HepG2 (cell line): Measurements from ENCODE around the gene OR1E1. TPM values are rescaled to one million over a fixed set of nuclear protein-coding genes. Genes with fewer than 3 reads are reported as not detected.
"Not testable (repeated sequence)": the region's sequence is repeated elsewhere in the genome, so short reads cannot be mapped to it uniquely, and the experiment has no call there.

Source experiments
- ATAC-seq: fragments of 200-7000 bp; cut with Tn5 transposase; 3 replicates; pipeline ENCODE4 v1.9.1; 2020; ENCODE audit warnings: mild to moderate bottlenecking, moderate library complexity
- BruUV-seq: library from RNA; stranded (reverse); fragments of 400-500 nt; replicated peaks from 2 replicates; lab custom pipeline; 2021; lab: Mats Ljungman, UMichigan
- CTCF ChIA-PET: fragments of 300-600 bp; formaldehyde crosslinking; extraction: SDS; loops from one replicate; lab custom pipeline; 2021; ENCODE audit warnings: low total read pairs, inconsistent platforms, low intra/inter-chr PET ratio; lab: Yijun Ruan, JAX
- POLR2A ChIA-PET: fragments of 350-600 bp; sonication (Branson Sonifier 250); formaldehyde crosslinking; loops from one replicate; lab custom pipeline; 2020; ENCODE audit warnings: antibody characterized with exemption, inconsistent platforms; lab: Yijun Ruan, JAX
- DNase-seq: peaks from one replicate; pipeline ENCODE4 v3.0.0-alpha.2; 2015; ENCODE audit warnings: low spot score
- FAIRE-seq: peaks from 3 replicates; lab custom pipeline; 2011; peaks lifted over from hg19 to GRCh38; lab: Jason Lieb, UNC
- H2AFZ ChIP-seq: one replicate; pipeline ENCODE4 v1.6.1; 2011; ENCODE audit warnings: low read length, inconsistent platforms
- H3K27ac ChIP-seq: fragments of 300-600 bp; 3 replicates; pipeline ENCODE4 v1.8.0; 2011; ENCODE audit warnings: mixed run types, mild to moderate bottlenecking, mixed read lengths, low read length, inconsistent platforms; ENCODE audit not compliant: insufficient read depth; ENCODE audit errors: extremely low read length
- H3K27me3 ChIP-seq, 2 experiments: fragments of 200-600 bp in 1 of 2; 2 replicates in 1 of 2; 3 replicates in 1 of 2; pipeline versions ENCODE4 v1.6.0 to v1.8.0; 2011; ENCODE audit warnings: low read length in 2 of 2, mild to moderate bottlenecking in 2 of 2, moderate library complexity in 2 of 2, inconsistent platforms in 1 of 2; ENCODE audit not compliant: insufficient read depth in 2 of 2, control insufficient read depth in 1 of 2
- H3K36me3 ChIP-seq, 2 experiments: fragments of 200-600 bp in 1 of 2; replicated peaks in 1 of 2; 2 replicates in 1 of 2; 3 replicates in 1 of 2; pipeline versions ENCODE4 v1.5.1 to v1.8.0; 2011; ENCODE audit warnings: low read length in 2 of 2, inconsistent platforms in 1 of 2; ENCODE audit not compliant: insufficient read depth in 2 of 2, control insufficient read depth in 1 of 2
- H3K4me1 ChIP-seq: 2 replicates; pipeline ENCODE4 v1.5.1; 2012; ENCODE audit warnings: low read length, inconsistent platforms; ENCODE audit not compliant: insufficient read depth
- H3K4me2 ChIP-seq: 2 replicates; pipeline ENCODE4 v1.6.0; 2011; ENCODE audit warnings: low read depth, low read length, inconsistent platforms
- H3K4me3 ChIP-seq, 3 experiments: fragments of 200-600 bp in 1 of 3; sonication (generic), shearing (Covaris generic) in 1 of 3; replicated peaks in 1 of 3; 2 replicates each; pipeline ENCODE4 v1.5.1; 2011 to 2016; ENCODE audit warnings: low read length in 3 of 3, inconsistent platforms in 2 of 3, low read depth in 2 of 3, mild to moderate bottlenecking in 2 of 3, control low read depth in 1 of 3, mixed read lengths in 1 of 3; ENCODE audit not compliant: insufficient read depth in 1 of 3
- H3K79me2 ChIP-seq: one replicate; pipeline ENCODE4 v1.6.1; 2011; ENCODE audit warnings: low read length, inconsistent platforms; ENCODE audit not compliant: insufficient read depth
- H3K9ac ChIP-seq: 2 replicates; pipeline ENCODE4 v1.6.0; 2011; ENCODE audit warnings: mild to moderate bottlenecking, low read depth, low read length, inconsistent platforms; ENCODE audit not compliant: insufficient read depth
- H3K9me3 ChIP-seq: 2 replicates; pipeline ENCODE4 v1.5.1; 2012; ENCODE audit warnings: mild to moderate bottlenecking, low read length
- H4K20me1 ChIP-seq: 2 replicates; pipeline ENCODE4 v1.6.0; 2011; ENCODE audit warnings: inconsistent platforms, mild to moderate bottlenecking, low read length, moderate library complexity; ENCODE audit not compliant: insufficient read depth
- CREB3 ChIP-seq: sonication (generic); formaldehyde crosslinking; IDR thresholded peaks from 2 replicates; pipeline ENCODE4 v1.5.0; 2020; ENCODE audit warnings: missing genetic modification reagents
- MTERF4 ChIP-seq: sonication (generic); formaldehyde crosslinking; IDR thresholded peaks from 2 replicates; pipeline ENCODE4 v1.8.0; 2023; ENCODE audit warnings: mild to moderate bottlenecking, missing genetic modification reagents
- SP5 ChIP-seq: IDR thresholded peaks from 2 replicates; pipeline ENCODE4 v1.6.1; 2016; ENCODE audit warnings: low read depth, borderline replicate concordance
- ZBTB8A ChIP-seq: sonication (generic); formaldehyde crosslinking; IDR thresholded peaks from 2 replicates; pipeline ENCODE4 v1.4.0; 2020; ENCODE audit warnings: mild to moderate bottlenecking, low read depth, missing genetic modification reagents, borderline replicate concordance
- ZNF720 ChIP-seq: sonication (generic); formaldehyde crosslinking; IDR thresholded peaks from 2 replicates; pipeline ENCODE4 v1.4.0; 2020; ENCODE audit warnings: missing genetic modification reagents
- ZZZ3 ChIP-seq: sonication (generic); formaldehyde crosslinking; IDR thresholded peaks from 2 replicates; pipeline ENCODE4 v1.4.0; 2020; ENCODE audit warnings: missing genetic modification reagents, mild to moderate bottlenecking, borderline replicate concordance
- WGBS: methylation state at CpG from one replicate; pipeline ENCODE4 v1.1.6; 2017; ENCODE audit warnings: low lambda C conversion rate; 5-methylcytosine and 5-hydroxymethylcytosine counted together
- in situ Hi-C: cut with HindIII; loops from 2 replicates; pipeline ENCODE4 v1.10.0; 2017; ENCODE audit warnings: low pct_unique_long_range_greater_than_20kb; ENCODE audit not compliant: extremely low pct_ligation_motif_present
- intact Hi-C: fragments of 100-400 bp; cut with micrococcal nuclease; formaldehyde crosslinking; loops from one replicate; pipeline ENCODE4 v1.10.0; 2022; ENCODE audit not compliant: unreplicated experiment
- polyA plus RNA-seq, 8 experiments: library from polyadenylated mRNA; depleted of rRNA in 3 of 8; stranded (reverse) in 7 of 8; unstranded in 1 of 8; fragments of >200 nt; fragmentation: Illumina TruSeq in 4 of 8; extraction: Trizol in 4 of 8; gene quantifications; 2 replicates each; pipeline versions ENCODE4 v1.2.1 to v1.2.3, GENCODE V29; 2011 to 2016; ENCODE audit warnings: low read depth in 4 of 8, missing spikeins in 1 of 8, mixed read lengths in 1 of 8; ENCODE audit not compliant: insufficient read depth in 1 of 8
- total RNA-seq, 5 experiments: library from RNA; depleted of rRNA; stranded (reverse); fragments of >200 nt; fragmentation: Illumina TruSeq; extraction: Trizol; gene quantifications; 2 replicates each; pipeline ENCODE4 v1.2.3, GENCODE V29; 2016; ENCODE audit warnings: low read depth in 1 of 5

OR1E1 gene
- total and polyA plus RNA-seq, 2 of the 13 experiments (the other 11 are each of a cell fraction or from before 2014, with no cell fraction given): not detected

- TF ChIP-seq MTERF4 (CRISPR knock-in tag) (no peak), SP5 (no peak)
Measured at GRCh38 chr17:3415610-3416009, 17.4 kb upstream of the OR1E1 start (continued).

GRCh38 chr17:3412216-3412615 lies 14.0 kb upstream of the OR1E1 start:
- H3K4me3 ChIP-seq, CTCF ChIA-PET, DNase-seq, H4K20me1 ChIP-seq, H2AFZ ChIP-seq, H3K4me2 ChIP-seq, H3K9me3 ChIP-seq, H3K36me3 ChIP-seq, H3K9ac ChIP-seq, H3K4me1 ChIP-seq, FAIRE-seq, H3K79me2 ChIP-seq, BruUV-seq, POLR2A ChIA-PET, ATAC-seq, H3K27me3 ChIP-seq, in situ Hi-C loops, intact Hi-C loops, H3K27ac ChIP-seq: not testable (repeated sequence)
- WGBS: no CpG with 5 or more reads among the region's 16 CpGs

GRCh38 chr17:3411070-3411469 lies 12.9 kb upstream of the OR1E1 start, which contains the start of gene OR3A3:
TSS of gene OR3A3 (plus strand) at chr17:3411370.
- DNase-seq: no peak
- Histone ChIP-seq H3K79me2 (no peaks in the 10 kb centered on the region), H3K4me3 (no peak within 1 kb of the TSS), H3K9me3 (peaks cover 7% of the 10 kb centered on the region; the same call in 1 of the 2 replicates)
- POLR2A ChIA-PET: no interaction called here
- intact Hi-C loops (no loop called here), in situ Hi-C loops (no loop called here)
- TF ChIP-seq ZZZ3 (CRISPR knock-in tag) (no peak), CREB3 (CRISPR knock-in tag) (no peak), ZBTB8A (CRISPR knock-in tag) (no peak), ZNF720 (CRISPR knock-in tag) (no peak)
- TF ChIP-seq, all 625 proteins: peak for 0
- CTCF ChIA-PET: no interaction called here
- Histone ChIP-seq H3K4me1 (no peaks in the 10 kb centered on the region), H3K36me3 (no peaks in the 10 kb centered on the region), H4K20me1 (no peaks in the 10 kb centered on the region), H3K4me2 (no peak within 1 kb of the TSS), H3K27ac (no peak within 1 kb of the TSS), H3K9ac (no peak within 1 kb of the TSS), H2AFZ (no peak within 1 kb of the TSS), H3K27me3 (peaks cover 2 to 3% of the 10 kb centered on the region in 2 experiments; a peak in 1 of 5 replicates)
- ATAC-seq (no peak), FAIRE-seq (no peak)
- WGBS: 23% methylated on average over 3 of the region's 3 CpGs
- BruUV-seq: no TSS peak

GRCh38 chr17:3403856-3404255 lies 5.6 kb upstream of the OR1E1 start:
- H3K4me2 ChIP-seq, H3K79me2 ChIP-seq, POLR2A ChIA-PET, in situ Hi-C loops, ATAC-seq, H3K9ac ChIP-seq, H2AFZ ChIP-seq, BruUV-seq, H3K27me3 ChIP-seq, H3K4me1 ChIP-seq, H3K9me3 ChIP-seq, H3K36me3 ChIP-seq, H4K20me1 ChIP-seq, intact Hi-C loops, CTCF ChIA-PET, FAIRE-seq, H3K4me3 ChIP-seq, DNase-seq, H3K27ac ChIP-seq: not testable (repeated sequence)
- 0% methylated on average over 1 of the region's 1 CpG for WGBS
